ENCODE measurements around the gene ACP1. TPM values are rescaled to one million over a fixed set of nuclear protein-coding genes. Genes with fewer than 3 reads are reported as not detected.

The ACP1 gene
- total and polyA plus RNA-seq, 10 of the 15 experiments (the other 5 are each of a cell fraction or from before 2014, with no cell fraction given), result 120 to 468 (median 175) TPM

- Histone ChIP-seq H3K4me1 (ENCODE audit: control insufficient read depth, insufficient read depth, low read length) (no peaks in the 10 kb centered on the region), H3K4me3 (no peak overlapping the region), H3K4me2 (ENCODE audit: control insufficient read depth, insufficient read depth) (0 out of 2 replicates have a peak overlapping the region, but pooled peaks have one; percentile 17), H2AFZ (ENCODE audit: control insufficient read depth, low read depth, low read length) (no peak overlapping the region), H3K9me3 (replicated peaks; ENCODE audit: control insufficient read depth, insufficient read depth, low read length) (no peaks in the 10 kb centered on the region), H3K27me3 (replicated peaks in 1 of 2; ENCODE audit: control insufficient read depth in 2 of 2, insufficient read depth in 2 of 2, low read length in 1 of 2) (peaks cover 2 to 3% of the 10 kb centered on the region in 2 experiments; a peak in 2 of 4 replicates), H4K20me1 (ENCODE audit: control insufficient read depth, insufficient read depth) (no peaks in the 10 kb centered on the region), H3K9ac (ENCODE audit: control insufficient read depth, insufficient read depth, low read length) (no peak overlapping the region), H3K36me3 (ENCODE audit: control insufficient read depth in 2 of 2, insufficient read depth in 2 of 2, low read length in 1 of 2) (peaks cover 0 to 2% of the 10 kb centered on the region in 2 experiments; a peak in 1 of 4 replicates), H3K27ac (ENCODE audit: control insufficient read depth, insufficient read depth) (no peak overlapping the region), H3K79me2 (ENCODE audit: control insufficient read depth, insufficient read depth, low read length) (no peaks in the 10 kb centered on the region)
- ChIA-PET POLR2A (no interaction called here), SMC1A (ENCODE audit: uncharacterized antibody, unreplicated experiment) (no interaction called here), RAD21 (ENCODE audit: unreplicated experiment) (no interaction called here), CTCF (no interaction called here)
- no TSS peak for BruUV-seq (replicated peaks)
- DNase-seq (ENCODE audit: low read depth, low spot score) (no peak), FAIRE-seq (no peak), ATAC-seq (peak; percentile 62)
- intact Hi-C loops (cut with micrococcal nuclease; ENCODE audit: unreplicated experiment) (no loop called here), in situ Hi-C loops (cut with MboI) (no loop called here)
- WGBS (ENCODE audit: insufficient coverage, insufficient replicate concordance, low lambda C conversion rate, missing lambda C conversion rate), result 28% methylated on average over 17 of the region's 46 CpGs
- TF ChIP-seq RAD51 (IDR thresholded peaks at IDR 0.05) (no peak), FOS (IDR thresholded peaks at IDR 0.05; ENCODE audit: borderline replicate concordance, extremely low read depth, insufficient read length) (no peak), ATF7 (IDR thresholded peaks at IDR 0.05; ENCODE audit: low read depth) (no peak), SMAD1 (IDR thresholded peaks at IDR 0.05; ENCODE audit: low read depth, partially characterized antibody) (no peak), SUZ12 (IDR thresholded peaks at IDR 0.05; ENCODE audit: unreplicated experiment) (no peak)
These were observed 22.7 kb downstream of the ACP1 start for GRCh38 chr2:287471-287885.

- Histone ChIP-seq H3K9me3 (replicated peaks; ENCODE audit: control insufficient read depth, insufficient read depth, low read length) (no peaks in the 10 kb centered on the region), H3K27me3 (replicated peaks in 1 of 2; ENCODE audit: control insufficient read depth in 2 of 2, insufficient read depth in 2 of 2, low read length in 1 of 2) (peaks cover 2 to 3% of the 10 kb centered on the region in 2 experiments; a peak in 2 of 4 replicates), H3K79me2 (ENCODE audit: control insufficient read depth, insufficient read depth, low read length) (no peaks in the 10 kb centered on the region), H2AFZ (ENCODE audit: control insufficient read depth, low read depth, low read length) (no peak within 1 kb of the TSS), H3K36me3 (ENCODE audit: control insufficient read depth in 2 of 2, insufficient read depth in 2 of 2, low read length in 1 of 2) (0 out of 4 replicates have a peak, but pooled peaks cover 0 to 2% of the 10 kb centered on the region in 2 experiments), H3K4me1 (ENCODE audit: control insufficient read depth, insufficient read depth, low read length) (no peaks in the 10 kb centered on the region), H4K20me1 (ENCODE audit: control insufficient read depth, insufficient read depth) (no peaks in the 10 kb centered on the region), H3K9ac (ENCODE audit: control insufficient read depth, insufficient read depth, low read length) (no peak within 1 kb of the TSS), H3K27ac (ENCODE audit: control insufficient read depth, insufficient read depth) (no peak within 1 kb of the TSS), H3K4me2 (ENCODE audit: control insufficient read depth, insufficient read depth) (peak within 1 kb of the TSS; percentile 25; the same call in 1 of the 2 replicates), H3K4me3 (no peak within 1 kb of the TSS)
- intact Hi-C loops (cut with micrococcal nuclease; ENCODE audit: unreplicated experiment) (no loop called here), in situ Hi-C loops (cut with MboI) (no loop called here)
- SMC1A ChIA-PET (ENCODE audit: uncharacterized antibody, unreplicated experiment), result interaction anchor here (1.0 kb wide), 1 partner anchor 112 kb away, joined by 3 read pairs; no protein-coding TSS in a partner anchor
- 2% methylated on average over 83 of the region's 128 CpGs for WGBS (ENCODE audit: insufficient coverage, insufficient replicate concordance, low lambda C conversion rate, missing lambda C conversion rate)
- FAIRE-seq, result no peak
- TF ChIP-seq DPF2 (IDR thresholded peaks at IDR 0.05) (no peak), KAT2A (conservative IDR thresholded peaks at IDR 0.05; ENCODE audit: control insufficient read depth, low read depth, low read length) (no peak), EZH2 (IDR thresholded peaks at IDR 0.05; ENCODE audit: borderline replicate concordance, control insufficient read depth, low read depth, low read length) (no peak), HDAC6 (IDR thresholded peaks at IDR 0.05; ENCODE audit: unreplicated experiment) (peak; percentile 99), SP1 (IDR thresholded peaks at IDR 0.05; ENCODE audit: low read depth, low read length) (no peak), IKZF1 (conservative IDR thresholded peaks at IDR 0.05) (0 out of 2 replicates have a peak, but pooled peaks have one; percentile 17)
- BruUV-seq (replicated peaks), result no TSS peak
- RAD21 ChIA-PET (ENCODE audit: unreplicated experiment), result no interaction called here
- DNase-seq (ENCODE audit: low read depth, low spot score), result no peak
- POLR2A ChIA-PET, result no interaction called here
- CTCF ChIA-PET, result no interaction called here
- peak; percentile 36; the same call in 2 of the 3 replicates for ATAC-seq
These were observed 23.4 kb downstream of the ACP1 start, which contains the start of gene ALKAL2 for GRCh38 chr2:287911-288757. Gene ALKAL2, minus strand, starts transcription at chr2:288091. Its CDS starts 256 bp downstream, at chr2:287835.
